ENCODE data around the gene YWHAQ.

YWHAQ gene

DNA sequence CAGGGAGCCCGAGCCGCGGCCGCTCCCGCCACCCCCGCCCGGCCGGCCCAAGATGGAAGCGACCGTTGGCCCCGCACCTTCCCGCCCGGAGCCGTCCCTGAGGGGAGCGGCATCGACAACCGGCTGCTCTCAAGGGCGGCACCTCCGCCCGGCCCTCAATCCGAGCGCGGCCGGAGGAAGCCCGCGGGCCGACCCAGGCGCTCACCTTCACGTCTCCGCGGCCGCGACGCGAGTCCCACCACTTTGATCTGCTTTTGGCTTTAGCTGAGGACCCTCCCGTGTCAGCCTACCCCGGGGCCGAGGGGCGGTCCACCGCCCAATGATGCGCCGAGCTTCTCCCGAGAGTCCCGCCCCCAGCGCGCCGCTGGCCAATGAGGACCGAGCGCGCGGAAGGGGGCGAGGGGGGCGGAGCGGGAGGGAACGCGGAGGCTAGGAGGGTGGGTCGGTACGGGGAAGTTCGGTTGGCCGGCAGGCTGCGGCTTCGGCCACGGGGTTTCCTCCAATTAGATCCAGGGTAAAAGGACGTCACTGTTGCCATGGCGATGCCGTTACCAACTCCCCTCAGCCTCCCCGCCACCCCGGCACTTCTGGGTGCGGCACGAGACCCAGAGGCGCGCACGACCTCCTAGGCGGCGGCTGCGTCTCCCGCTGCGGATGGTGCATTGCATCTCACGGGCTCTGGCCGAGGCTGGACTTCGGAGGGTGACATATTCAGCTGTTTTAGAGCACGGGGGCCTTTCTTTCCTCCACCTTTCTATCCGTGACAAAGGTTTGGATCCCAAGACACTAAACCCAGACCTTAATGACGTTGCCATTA lies at the start of gene YWHAQ:
Gene YWHAQ, minus strand, starts transcription at position 262 of the 817 bp plus-strand sequence. CDS start 545 bp downstream, outside the sequence.
- DNase-seq, result peak; percentile 99

GRCh38 chr2:9680082-9680481 lies 49.3 kb upstream of the YWHAQ start:
- DNase-seq, result no peak

DNA sequence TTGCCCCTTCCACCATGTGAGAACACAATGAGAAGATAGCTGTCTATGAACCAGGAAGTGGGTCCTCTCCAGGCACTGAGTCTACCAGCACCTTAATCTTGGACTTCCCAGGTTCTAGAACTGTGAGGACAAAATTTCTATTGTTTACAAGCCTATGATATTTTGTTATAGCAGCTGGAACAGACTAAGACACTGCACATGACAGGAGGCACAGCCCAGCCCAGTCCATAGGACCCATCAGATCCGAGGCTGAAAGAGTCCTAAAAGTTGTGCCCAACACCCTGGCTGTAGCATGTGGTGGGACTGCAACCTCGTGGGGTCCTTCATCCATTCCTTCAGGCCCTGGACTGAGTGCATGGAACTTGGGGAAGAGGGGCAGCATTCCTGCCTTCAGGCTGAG lies 48.4 kb upstream of the YWHAQ start:
- no peak for DNase-seq

DNA sequence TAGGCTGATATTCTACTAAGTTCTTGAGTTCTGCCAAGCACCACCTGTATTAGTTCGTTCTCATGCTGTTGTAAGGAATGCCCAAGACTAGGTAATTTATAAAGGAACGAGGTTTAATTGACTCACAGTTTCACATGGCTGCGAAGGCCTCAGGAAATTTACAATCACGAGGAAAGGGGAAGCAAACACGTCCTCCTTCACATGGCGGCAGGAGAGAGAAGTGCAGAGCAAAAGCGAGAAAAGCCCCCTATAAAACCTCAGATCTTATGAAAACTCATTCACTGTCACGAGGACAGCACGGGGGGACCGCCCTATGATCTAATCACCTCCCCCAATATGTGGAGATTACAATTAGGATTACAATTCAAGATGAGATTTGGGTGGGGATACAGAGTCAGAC lies 47.7 kb upstream of the YWHAQ start:
- DNase-seq, result no peak

GRCh38 chr2:9675415-9676351 lies 44.9 kb upstream of the YWHAQ start:
- no peak for DNase-seq

DNA sequence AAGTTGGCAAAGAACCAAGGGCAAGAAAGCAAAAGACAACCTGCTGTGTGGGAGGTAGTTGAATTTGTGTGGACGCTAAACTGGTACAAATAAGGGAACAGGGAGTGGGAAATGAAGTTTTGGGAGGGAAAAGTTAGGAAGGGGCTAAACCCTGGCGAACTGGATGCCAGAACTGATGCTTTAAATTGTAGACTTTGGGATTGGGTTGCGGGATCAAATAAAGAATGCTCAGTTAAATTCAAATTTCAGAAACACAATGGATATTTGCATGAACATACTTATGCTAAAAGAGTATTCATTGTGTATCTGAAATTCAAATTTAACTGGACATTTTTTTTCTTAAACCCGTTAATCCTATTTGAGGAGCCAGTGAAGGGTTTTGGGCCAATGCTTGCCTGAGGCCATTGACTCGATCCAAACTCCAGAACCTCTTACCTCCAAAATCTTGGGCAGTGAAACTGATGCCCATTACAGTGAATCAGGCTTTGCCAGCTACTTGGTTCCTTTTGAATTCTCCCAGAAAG lies 44.2 kb upstream of the YWHAQ start:
- no peak for DNase-seq

- DNase-seq, result no peak
Measured at GRCh38 chr2:9673914-9674481, 43.2 kb upstream of the YWHAQ start.

DNA sequence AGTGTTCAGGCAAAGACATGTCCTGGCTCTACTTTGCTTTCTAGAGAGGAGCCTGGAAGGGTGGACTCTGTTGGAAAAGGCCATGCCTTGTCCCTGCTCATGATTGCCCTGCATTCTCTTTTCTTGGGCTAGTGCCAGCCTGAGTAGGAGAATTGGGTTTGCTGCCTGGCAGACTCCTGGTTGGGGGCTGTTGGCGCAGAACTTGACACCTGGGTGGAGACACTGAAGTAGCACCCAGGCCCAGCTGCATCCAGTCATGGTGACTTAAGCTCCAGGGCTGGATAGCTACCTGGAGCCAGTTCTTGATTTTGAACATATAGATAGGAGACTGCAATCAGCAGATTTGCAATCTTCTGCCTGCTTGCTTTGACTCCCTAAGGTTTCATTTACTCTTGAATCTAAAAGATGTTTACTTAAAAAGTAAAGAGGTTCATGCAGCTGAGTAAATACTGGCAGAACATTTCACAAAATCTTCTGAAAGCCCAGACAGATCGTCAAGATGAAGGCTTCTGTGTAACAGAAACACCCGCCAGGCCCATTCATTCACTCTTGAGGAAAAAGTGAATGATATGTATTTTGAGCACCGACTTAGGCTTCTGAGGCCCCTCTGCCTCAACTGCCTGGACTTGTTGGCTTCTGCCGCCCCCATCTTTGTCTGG lies 38.0 kb upstream of the YWHAQ start:
- no peak for DNase-seq

DNA sequence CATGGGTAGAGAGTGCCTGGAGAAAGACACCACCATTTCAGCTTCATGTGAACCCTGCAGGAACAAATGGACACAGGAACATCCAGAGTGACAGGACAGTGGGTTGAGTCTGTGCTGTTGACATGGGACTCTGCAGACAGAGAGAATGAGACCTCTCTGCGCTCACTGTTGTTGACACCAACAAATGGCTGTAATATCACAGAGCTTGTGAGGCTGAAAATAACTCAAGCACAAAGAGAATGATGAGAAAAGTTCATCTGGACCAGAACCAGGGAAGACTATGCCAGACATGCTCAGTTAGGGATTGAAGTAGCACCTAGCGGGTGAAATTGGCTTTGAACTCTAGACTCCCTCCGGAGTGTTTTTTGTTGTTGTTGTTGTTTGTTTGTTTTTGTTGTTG lies 37.0 kb upstream of the YWHAQ start:
- no peak for DNase-seq

GRCh38 chr2:9666306-9666705 lies 35.5 kb upstream of the YWHAQ start:
- DNase-seq, result no peak

GRCh38 chr2:9665898-9666297 lies 35.1 kb upstream of the YWHAQ start:
- no peak for DNase-seq

GRCh38 chr2:9664365-9664764 lies 33.6 kb upstream of the YWHAQ start:
- DNase-seq, result no peak

DNA sequence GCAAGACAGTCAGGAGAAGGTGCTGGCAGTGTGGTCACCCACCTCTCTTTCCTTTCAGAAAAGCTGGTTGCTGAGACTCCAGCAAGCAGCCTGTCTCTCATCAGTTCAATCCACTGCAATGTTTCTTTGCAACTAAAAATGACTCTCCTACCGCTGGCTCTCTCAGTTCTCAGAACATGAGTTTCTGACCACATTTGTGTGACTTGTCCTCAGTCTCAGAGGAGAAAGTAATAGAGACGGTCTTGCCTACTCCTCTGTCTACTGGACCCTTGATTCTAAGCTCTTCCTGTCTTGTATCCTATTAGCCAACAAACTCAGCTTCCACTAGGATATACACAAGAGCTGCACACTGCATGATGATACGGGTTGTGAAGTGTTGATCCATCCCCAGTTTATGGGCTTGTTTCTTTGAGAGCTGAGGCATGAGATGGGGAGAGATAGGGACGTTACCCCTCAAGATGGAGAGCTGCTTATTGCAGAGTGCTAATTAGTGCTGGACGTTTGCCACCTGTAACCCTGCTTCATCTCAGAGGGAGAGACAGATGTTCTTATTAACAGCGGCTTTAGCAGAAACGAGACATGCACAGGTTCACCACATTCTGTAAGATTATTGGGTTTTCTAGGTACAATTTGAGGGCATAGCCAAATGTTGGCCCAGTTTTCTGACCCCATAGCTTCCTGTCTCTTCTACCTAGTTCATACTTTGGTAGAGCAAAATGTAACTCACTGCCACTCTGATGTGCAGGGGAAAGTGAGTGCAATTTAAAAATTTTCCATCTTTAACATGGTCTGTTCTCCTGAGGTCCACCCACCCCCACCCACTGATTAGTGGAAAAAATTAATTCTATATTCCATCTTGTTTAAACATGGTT lies 32.4 kb upstream of the YWHAQ start:
- no peak for DNase-seq

DNA sequence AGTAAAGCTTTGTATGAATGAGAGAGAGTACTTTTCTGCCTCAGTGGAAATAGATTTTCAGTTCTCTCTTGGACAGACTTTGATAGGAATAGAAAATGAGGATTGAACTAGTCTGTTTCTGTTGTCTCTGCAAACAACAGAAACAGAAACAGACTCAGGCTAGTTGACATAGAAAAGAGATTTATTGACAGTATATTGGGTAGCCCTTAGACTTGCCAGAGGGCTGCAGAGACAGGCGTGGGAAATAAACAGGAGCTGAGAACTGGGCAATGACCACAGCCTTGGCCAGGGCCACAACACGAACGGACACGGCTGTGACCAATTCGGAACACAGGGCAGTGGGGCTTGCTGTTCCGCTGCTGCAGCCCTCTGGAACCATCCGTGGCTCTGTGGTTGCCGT lies 30.5 kb upstream of the YWHAQ start:
- no peak for DNase-seq

- DNase-seq, result no peak
Measured at GRCh38 chr2:9660781-9661180, 30.0 kb upstream of the YWHAQ start.

- DNase-seq, result no peak
Measured at GRCh38 chr2:9660154-9660553, 29.4 kb upstream of the YWHAQ start.

DNA sequence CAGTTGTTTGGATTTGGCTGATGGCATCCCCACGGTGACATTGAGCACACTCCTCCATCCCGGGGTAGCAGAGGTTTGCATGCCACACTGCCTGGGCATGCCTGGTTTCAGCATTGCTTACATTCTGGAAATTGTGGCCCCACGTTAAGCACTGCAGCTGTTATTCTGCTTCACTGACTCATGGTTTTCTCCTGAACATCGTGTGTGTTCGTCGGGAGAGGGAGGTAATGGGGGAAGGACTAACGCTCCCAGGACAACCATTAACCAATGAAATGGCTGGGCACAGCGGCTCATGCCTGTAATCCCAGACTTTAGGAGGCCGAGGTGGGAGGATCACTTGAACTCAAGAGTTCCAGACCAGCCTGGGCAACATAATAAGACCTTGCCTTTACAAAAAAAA lies 28.2 kb upstream of the YWHAQ start:
- no peak for DNase-seq

DNA sequence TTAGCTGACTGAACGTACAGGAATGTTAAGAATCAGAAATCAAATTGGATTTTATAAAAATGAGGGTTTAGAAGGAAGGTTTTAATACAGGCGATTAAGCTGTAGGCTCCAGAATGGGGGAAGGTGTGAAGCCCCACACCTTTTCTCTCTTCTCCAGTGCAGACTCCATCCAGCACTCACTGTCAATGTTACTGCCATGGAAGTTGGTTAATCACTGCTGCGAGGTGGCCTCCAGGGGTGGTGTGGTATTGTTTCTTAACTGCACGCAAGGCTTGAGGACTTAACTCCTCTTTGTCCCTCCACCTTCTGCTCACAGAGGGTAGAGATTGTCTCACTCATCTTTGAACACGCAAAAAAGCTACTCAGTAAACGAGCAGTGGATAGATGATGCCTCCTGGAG lies 26.9 kb upstream of the YWHAQ start:
- DNase-seq, result no peak

DNA sequence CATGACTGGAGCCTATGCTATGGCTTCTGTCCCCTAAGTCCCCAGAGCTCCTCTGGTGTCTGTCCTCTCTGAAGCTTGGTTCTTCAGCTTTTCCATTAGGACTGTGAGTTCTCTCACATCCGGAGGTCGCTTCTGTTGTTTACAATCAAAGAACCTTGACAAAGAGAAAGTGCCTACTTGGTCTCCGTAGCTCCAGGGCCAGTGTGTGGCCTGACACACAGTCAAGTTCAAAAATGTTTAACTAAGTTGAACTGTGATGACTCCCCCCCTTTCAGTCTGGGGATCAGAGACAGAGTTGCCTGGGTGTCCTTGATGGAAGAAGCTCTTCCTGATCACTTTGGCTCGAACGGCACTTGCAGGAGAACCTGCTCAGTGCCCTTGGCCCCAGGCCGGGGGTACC lies 26.3 kb upstream of the YWHAQ start:
- no peak for DNase-seq

- peak; percentile 51 for DNase-seq
Measured at GRCh38 chr2:9656270-9656766, 25.5 kb upstream of the YWHAQ start.

GRCh38 chr2:9655441-9656269 lies 24.9 kb upstream of the YWHAQ start:
- no peak for DNase-seq

Measured in CD4-positive, alpha-beta T cell treated with Interleukin-15 for 1 hour (primary cell).